HG03342 (cell line): ENCODE measurements around the gene ZNF394.
"Not testable (repeated sequence)": the region's sequence is repeated elsewhere in the genome, so short reads cannot be mapped to it uniquely, and the experiment has no call there.

Experiments used
- ATAC-seq: cut with Tn5 transposase; IDR thresholded peaks from one replicate; pipeline ENCODE4 v1.9.1; 2021; ENCODE audit warnings: mild to moderate bottlenecking, moderate library complexity; ENCODE audit not compliant: unreplicated experiment

The ZNF394 gene

DNA sequence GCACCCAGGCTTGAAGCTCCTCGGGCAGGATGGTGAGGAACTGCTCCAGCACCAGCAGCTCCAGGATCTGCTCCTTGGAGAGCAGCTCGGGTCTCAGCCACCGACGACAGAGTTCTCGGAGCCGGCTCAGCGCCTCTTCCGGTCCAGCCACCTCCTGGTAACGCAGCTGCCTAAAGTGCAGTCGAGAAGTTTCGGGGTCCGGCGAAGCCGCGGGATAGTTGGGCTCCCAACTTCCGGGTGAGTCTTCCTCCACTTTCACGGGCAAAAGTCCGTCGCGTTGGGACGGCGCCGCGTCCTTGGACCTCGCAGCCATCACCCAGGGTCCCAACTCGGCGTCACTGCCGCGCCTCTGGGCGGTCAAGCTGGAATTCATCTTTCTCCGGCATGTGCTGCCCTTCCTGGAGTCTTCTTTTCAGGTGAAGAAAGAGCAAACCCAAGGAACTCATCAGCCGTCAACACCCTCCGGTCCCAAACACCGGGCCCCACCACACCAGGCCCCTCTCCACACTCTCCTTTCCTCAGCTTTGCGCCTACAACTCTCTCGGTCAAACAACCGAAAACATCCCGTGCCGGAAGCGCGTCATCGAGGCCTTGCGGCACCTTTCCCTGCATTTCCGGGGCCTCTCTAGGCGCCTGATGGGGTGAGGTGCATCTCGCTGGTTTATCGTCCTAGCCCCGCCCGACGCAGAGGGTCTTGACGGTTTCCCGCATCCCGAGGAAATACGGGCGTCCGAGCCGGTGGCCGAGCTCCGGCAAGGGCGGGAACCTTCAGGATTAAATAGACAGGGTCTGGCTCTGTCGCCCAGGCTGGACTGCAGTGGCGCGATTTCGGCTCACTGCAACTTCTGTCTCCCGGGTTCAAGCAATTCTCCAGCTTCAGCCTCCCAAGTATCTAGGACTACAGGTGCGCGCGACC lies at the start of gene ZNF394:
Gene ZNF394 (minus strand): TSS at position 561 of the 916 bp plus-strand sequence. CDS start 188 bp downstream, at position 373.
- ATAC-seq: peak; percentile 40

DNA sequence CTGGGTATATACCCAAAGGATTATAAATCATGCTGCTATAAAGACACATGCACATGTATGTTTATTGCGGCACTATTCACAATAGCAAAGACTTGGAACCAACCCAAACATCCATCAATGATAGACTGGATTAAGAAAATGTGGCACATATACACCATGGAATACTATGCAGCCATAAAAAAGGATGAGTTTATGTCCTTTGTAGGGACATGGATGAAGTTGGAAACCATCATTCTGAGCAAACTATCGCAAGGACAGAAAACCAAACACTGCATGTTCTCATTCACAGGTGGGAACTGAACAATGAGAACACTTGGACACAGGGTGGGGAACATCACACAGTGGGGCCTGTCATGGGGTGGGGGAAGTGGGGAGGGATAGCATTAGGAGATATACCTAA lies 49.5 kb upstream of the ZNF394 start:
- ATAC-seq: not testable (repeated sequence)

DNA sequence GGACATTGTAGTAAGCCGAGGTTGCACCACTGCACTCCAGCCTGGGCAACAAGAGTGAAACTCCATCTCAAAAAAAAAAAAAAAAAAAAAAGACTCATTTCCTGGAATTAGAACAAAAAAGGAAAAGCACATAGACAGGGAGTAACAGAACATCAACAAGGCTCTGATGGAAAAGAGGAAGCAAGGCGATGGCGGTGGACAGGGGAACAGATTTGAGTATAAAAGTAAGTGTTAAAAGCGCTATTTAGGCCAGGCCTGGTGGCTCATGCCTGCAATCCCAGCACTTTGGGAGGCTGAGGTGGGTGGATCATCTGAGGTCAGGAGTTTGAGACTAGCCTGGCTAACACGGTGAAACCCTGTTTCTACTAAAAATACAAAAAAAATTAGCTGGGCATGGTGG lies 45.2 kb upstream of the ZNF394 start:
- ATAC-seq: not testable (repeated sequence)

DNA sequence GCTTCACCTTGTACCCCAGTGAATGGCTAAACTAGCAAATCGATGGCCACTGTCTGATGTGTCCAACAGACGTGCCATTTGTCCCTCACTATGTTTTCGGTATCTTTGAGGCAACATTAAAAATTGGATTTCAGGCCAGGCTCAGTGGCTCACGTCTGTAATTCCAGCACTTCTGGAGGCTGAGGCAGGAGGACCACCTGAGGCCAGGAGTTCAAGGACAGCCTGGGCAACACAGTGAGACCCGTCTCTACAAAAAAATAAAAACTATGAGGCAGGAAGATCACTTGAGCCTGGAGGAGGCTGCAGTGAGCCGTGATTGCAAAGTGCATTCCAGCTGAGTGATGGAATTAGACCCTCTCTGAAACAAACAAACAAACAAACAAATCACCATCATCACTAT lies 43.8 kb upstream of the ZNF394 start:
- ATAC-seq: no peak

DNA sequence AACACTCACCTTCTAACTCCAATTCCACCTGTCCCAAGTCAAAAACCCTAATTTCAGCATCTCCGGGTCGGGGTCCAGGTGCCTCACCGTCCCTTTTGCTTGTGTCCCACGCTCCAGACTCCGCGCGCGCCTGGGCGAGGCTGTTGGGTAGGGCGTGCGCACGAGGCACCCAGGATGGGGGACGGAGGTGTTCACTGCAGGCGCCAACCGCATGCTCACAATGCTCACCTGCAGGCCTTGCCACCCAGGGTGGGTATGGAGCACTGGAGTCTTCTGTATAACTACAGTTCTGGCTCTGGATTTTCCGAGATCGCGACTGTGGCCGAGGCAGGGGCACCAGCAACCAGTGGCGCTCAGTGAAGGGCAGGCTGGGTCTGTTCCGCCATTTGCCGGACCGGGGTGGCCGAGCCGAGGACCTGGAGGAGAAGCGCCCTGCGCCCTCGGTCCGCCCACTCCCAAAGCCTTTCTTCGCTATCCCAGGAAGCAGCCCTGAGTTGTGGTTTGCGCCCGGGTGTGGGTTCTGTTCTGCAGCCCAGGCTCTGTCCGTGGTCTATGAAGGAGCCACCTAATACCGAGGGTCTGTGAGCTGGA lies 43.1 kb upstream of the ZNF394 start:
- no peak for ATAC-seq

DNA sequence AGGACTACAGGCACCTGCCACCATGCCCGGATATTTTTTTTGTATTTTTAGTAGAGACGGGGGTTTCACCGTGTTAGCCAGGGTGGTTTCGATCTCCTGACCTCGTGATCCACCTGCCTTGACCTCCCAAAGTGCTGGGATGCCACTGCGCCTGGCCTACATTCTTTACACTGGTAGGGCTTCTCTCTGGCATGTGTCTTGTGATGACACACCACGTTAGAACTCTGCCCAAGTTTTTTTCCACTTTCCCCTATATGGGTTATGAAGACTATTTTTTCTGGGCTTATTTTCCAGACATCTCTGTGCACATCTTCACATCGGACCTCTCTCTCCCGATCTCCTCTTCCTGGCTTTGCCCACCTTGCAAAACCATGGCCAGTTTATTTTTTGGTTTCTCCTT lies 41.1 kb upstream of the ZNF394 start:
- no peak for ATAC-seq

DNA sequence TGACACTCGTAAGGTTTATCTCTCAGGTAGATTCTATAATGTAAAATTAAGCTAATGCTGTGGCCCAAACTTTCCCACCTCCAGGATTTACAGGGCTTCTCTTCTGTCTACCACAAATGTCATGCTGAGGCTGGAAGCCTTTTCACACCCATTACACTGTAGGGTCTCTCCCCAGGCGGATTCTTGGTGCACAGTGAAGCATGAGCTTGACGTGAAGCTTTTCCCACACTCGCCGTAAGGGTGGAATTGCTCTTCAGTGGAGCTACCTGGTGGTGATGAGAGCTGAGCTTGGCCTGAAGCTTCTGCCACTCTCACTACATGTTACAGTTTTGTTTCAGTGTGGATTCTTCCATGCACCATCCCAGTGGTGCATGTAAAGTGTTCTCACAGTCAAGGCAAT lies 40.5 kb upstream of the ZNF394 start:
- no peak for ATAC-seq

DNA sequence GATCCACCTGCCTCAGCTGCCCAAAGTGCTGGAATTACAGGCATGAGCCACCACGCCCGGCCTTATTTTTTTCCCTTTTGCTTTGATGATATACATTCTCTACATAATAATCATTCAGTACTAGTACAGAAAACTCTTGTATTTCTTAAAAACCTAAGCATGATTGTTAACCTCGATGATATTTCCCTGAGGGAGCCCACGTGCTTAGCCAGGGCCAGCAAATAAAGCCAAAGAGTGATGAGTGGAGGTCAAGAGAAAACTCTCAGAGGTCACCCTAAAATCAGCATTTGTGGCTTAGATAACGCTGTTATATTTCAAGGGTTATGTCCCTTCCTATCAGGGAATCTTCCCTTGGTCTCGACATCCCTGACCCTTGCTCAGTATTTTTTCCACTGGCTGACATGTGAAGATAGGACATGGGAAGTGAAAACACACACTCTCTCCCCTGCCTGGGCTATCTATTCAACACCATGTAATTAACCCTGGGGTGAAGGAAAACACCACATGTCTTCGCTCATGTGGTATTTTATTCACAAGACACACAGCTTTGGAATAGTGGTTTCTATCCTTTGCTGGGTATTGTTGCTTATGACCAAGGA lies 39.2 kb upstream of the ZNF394 start:
- ATAC-seq: no peak

DNA sequence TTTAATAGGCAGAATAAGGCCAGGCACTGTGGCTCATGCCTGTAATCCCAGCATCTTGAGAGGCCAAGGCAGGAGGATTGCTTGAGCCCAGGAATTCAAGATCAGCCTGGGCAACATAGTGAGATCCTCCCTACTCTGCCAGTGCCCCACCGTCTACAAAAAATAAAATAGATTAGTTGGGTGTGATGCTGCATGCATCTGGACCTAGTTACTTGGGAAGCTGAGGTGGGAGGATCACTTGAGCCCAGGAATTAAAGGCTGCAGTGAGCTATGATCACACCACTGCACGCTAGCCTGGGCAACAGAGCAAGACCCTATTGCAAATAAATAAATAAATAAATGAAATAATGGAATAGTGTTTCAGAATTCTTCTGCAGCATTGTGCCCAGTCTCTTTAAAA lies 35.6 kb upstream of the ZNF394 start:
- ATAC-seq: no peak

DNA sequence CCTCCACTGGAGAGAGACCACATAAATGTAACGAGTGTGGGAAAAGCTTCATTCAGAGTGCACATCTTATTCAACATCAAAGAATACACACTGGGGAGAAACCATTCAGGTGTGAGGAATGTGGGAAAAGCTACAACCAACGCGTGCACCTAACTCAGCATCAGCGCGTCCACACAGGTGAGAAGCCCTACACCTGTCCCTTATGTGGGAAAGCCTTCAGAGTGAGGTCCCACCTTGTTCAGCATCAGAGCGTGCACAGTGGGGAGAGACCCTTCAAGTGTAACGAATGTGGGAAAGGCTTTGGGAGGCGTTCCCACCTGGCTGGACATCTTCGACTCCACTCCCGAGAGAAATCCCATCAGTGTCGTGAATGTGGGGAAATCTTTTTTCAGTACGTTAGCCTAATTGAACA lies 31.3 kb upstream of the ZNF394 start:
- no peak for ATAC-seq

DNA sequence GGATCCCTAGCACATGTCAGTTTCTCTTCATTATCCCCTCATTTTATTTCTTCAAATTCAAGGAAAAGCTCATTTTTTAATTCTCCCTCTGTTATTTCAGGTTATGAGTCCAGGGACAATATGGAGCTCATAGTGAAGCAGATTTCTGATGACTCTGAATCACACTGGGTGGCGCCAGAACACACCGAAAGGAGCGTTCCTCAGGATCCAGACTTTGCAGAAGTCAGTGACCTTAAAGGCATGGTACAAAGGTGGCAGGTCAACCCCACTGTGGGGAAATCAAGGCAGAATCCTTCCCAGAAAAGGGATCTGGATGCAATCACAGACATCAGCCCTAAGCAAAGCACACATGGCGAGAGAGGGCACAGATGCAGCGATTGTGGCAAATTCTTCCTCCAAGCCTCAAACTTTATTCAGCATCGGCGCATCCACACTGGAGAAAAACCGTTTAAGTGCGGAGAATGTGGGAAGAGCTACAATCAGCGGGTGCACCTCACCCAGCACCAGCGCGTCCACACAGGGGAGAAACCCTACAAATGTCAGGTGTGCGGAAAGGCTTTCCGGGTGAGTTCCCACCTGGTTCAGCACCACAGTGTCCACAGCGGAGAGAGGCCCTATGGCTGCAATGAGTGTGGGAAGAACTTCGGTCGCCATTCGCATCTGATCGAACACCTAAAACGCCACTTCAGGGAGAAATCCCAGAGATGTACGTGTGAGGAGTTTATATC lies 25.8 kb upstream of the ZNF394 start:
- no peak for ATAC-seq

DNA sequence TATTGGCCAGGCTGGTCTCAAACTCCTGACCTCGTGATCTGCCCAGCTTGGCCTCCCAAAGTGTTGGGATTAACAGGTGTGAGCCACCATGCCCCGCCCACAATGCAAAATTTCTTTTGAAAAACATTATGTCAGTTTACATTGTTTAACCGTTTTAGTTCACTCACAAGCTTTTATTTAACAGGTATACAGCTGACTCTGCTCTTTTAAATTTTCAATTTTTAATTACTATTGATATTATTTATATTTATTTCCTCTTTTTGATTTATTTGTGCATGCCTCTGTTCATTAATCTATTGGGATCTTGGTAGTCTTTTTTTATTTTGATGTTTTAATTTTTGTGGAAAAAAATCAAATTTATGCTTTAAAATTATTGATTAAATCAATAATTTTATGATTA lies 21.3 kb upstream of the ZNF394 start:
- ATAC-seq: no peak

DNA sequence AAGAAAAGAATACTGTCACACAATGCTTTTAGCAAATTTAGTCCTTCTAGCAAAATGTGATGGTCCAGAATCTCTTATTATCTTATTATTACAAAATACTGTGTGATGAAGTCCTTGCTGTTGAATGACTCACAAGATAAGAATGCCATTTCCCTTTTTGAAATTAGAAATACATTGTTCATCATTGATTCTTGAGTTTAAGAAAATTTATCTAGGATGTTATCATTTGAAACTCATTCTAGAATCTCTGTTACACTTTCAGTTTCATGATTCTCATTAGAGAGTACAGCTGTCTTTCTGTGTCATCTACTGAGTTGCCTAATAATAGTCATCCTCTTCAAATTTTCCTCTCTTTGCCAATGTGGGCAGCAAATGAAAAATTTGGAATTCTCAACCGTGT lies 14.0 kb upstream of the ZNF394 start:
- ATAC-seq: no peak

DNA sequence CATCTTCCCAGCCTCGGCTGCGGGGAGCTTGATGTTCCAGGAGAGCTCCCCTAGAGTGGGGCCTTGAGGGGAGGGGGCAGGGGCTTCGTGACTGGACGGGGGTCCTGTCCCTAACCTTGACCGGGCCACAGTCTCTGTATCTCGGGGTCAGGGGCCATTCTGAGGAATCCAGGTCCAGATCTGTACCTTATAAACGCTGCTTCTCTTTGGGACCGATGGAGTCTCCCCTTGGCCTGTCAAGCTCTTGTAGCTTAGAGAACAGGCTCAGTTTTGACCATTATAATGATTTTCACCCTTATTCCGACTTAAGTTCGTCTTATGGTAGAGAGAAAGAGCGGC lies 5.2 kb upstream of the ZNF394 start:
- no peak for ATAC-seq

DNA sequence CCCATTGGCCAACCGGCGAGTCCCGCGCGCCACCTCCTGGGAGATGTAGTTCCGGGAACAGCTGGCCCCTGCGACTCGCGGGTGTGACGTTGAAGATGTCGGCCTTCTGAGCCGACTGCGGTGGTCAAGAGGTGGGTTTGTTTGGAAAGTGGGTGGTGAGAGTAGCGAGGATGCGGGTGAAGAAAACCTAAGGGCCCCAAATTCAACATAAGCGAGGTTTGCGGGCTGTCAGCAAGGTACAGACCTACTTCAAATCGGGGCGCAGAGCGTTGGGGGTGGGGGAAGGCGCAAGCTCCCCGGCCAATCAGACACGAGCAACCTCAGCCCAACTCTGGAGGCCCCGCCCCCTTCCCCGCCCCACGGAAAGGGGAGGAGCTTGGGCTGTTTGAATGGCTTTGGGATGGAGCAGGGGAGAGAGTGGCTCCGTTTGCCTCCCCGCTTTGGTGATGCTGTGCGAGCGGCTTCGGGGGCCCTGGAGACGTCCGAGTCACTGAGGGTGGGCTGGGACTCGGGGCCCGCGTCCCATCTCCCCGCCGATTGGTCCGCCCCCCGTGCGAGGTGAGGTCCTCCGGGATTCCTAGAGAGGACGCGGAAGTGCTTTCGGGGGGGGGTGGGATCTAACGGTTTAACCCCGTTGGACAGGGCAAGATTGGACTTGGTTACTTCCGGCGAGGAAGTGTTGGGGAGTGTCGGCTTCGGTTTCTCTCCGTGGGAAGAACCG lies 4.7 kb upstream of the ZNF394 start, which contains the start of gene ZKSCAN5:
Gene ZKSCAN5 (plus strand): TSS at position 60 of the 721 bp plus-strand sequence. CDS start 1,383 bp downstream, outside the sequence.
- peak; percentile 75 for ATAC-seq

DNA sequence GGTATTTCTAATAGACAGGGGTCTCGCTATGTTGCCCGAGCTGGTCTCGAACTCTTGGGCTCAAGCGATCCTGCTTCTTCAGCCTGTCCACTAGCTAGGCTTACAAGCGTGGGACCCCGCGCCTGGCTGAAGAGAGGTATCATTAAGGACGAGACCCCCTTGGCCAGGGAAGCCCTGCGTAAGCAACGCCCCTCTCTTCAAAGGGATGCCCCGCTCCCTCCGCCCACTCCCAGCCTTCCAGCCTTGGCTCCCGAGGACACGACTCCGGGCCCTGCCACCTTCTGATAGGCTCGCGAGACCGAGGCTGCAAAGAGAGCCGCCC lies 4.2 kb upstream of the ZNF394 start:
- ATAC-seq: no peak

DNA sequence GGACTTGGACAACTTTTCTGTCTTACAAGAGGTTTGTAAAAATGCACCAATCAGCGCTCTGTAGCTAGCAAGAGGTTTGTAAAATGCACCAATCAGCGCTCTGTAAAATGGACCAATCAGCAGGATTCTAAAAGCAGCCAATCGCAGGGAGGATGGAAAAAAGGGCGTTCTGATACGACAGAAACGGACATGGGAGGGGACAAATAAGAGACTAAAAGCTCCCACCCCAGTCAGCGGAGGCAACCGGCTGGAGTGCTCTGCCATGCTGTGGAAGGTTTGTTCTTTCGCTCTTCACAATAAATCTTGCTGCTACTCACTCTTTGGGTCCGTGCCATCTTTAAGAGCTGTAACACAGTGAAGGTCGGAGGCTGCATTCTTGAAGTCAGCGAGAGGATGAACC lies 1.2 kb upstream of the ZNF394 start:
- not testable (repeated sequence) for ATAC-seq

DNA sequence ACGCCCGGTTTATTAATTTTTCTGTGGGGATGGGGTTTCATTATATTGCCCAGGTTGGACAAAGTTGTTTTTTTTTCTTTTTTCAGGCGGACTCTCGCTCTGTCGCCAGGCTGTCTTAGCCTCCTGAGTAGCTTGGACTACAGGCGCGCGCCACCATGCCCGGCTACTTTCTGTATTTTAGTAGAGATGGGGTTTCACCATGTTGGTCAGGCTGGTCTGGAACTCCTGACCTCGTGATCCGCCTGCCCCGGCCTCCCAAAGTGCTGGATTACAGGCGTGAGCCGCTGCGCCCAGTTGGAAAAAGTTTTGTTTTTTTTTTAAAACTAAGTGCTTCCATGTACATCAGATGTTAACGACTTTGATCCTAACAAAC lies 542 bp upstream of the ZNF394 start:
- no peak for ATAC-seq

DNA sequence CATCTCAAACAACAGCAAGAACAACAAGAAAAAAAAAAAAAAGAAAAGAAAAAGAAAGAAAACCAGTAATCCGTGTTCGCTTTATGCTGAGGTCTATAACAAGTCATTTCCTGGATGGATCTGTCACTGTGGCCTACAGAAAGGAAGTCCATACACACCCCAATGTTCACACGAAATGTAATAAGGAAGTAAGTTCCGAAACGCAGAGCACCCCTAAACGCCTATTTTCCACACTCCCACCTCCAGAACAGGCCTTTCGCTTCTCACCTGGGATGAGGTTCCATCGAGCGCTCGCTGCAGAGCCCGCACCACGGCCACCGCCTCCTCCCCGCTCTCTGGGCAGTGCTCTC lies 735 bp downstream of the ZNF394 start:
- peak; percentile 24 for ATAC-seq

DNA sequence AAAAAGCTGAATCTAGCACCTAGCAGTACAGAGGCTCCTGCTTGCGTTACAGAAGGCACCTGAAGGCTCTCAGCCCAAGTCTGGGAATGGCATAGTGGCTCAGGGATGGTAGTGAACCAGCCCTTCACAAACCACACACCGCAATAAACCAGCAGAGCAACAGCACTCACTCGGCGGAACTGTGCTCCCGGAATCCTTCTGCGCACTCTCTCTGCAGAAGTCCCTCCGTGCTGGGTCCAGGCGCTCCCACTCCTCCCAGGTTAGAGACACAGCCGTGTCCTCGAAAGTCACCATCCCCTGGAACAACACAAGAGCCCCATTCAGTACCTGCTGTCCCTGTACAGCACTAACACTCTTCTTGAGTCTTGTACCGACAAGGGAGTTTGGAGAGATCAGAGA lies 1.5 kb downstream of the ZNF394 start:
- ATAC-seq: no peak
